Stomach (tissue), 9 donors: ENCODE results near the gene MYEOV. TPM values are rescaled to one million over a fixed set of nuclear protein-coding genes. Genes with fewer than 3 reads are reported as not detected.

Experiments
- DNase-seq, 2 donors: peaks; one replicate each; pipeline versions ENCODE4 v3.0.0 to v3.0.0-alpha.2; 2013 to 2019
- H3K27ac ChIP-seq, 5 donors: fragments of 200-600 bp in 4 of 5; sonication (generic) in 4 of 5; one replicate each; pipeline ENCODE4 v1.5.1; 2013 to 2019; ENCODE audit warnings: mild to moderate bottlenecking in 1 of 5, moderate library complexity in 1 of 5
- H3K27me3 ChIP-seq, 3 donors: fragments of 200-600 bp; sonication (generic); one replicate each; pipeline ENCODE4 v1.5.1; 2017 to 2019; ENCODE audit warnings: mixed run types in 1 of 3
- H3K36me3 ChIP-seq, 4 donors: fragments of 200-600 bp; sonication (generic); 1 replicate in 3 of 4; 2 replicates in 1 of 4; pipeline ENCODE4 v1.5.1; 2016 to 2019
- H3K4me1 ChIP-seq, 4 donors: fragments of 200-600 bp; sonication (generic); one replicate each; pipeline ENCODE4 v1.5.1; 2016 to 2019
- H3K4me3 ChIP-seq, 4 donors: fragments of 200-600 bp; sonication (generic) in 3 of 4; one replicate each; pipeline ENCODE4 v1.5.1; 2016 to 2019; ENCODE audit warnings: mild to moderate bottlenecking in 1 of 4
- H3K9me3 ChIP-seq, 4 donors: fragments of 200-600 bp; sonication (generic); one replicate each; pipeline ENCODE4 v1.5.1; 2016 to 2019
- EP300 ChIP-seq: sonication (generic); formaldehyde crosslinking; IDR thresholded peaks from one replicate; pipeline ENCODE4 v1.6.1; 2017; ENCODE audit warnings: antibody characterized with exemption
- POLR2A ChIP-seq, 4 donors: fragments of 450-650 bp; IDR thresholded peaks; one replicate each; pipeline ENCODE4 v1.6.1; 2016; ENCODE audit warnings: antibody characterized with exemption in 4 of 4, control low read depth in 2 of 4, mild to moderate bottlenecking in 1 of 4, moderate library complexity in 1 of 4
- POLR2AphosphoS5 ChIP-seq, 3 donors: sonication (generic); formaldehyde crosslinking; IDR thresholded peaks; one replicate each; pipeline ENCODE4 v1.6.1; 2016; ENCODE audit warnings: antibody characterized with exemption in 3 of 3
- WGBS, 5 donors: extraction: QIAGEN DNeasy Blood & Tissue Kit in 3 of 5; methylation state at CpG; one replicate each; pipeline versions ENCODE4 v1.1.5 to v1.1.7; 2013 to 2018; 5-methylcytosine and 5-hydroxymethylcytosine counted together
- intact Hi-C: fragments of 100-400 bp; cut with DNase I; formaldehyde crosslinking; loops from one replicate; pipeline ENCODE4 v1.15.1; 2023; ENCODE audit warnings: low total_unique reads
- polyA plus RNA-seq, 3 donors: library from polyadenylated mRNA; stranded (reverse); fragments of 200-250 nt; gene quantifications; one replicate each; pipeline ENCODE4 v1.2.3, GENCODE V29; 2013
- total RNA-seq, 5 donors: library from RNA; depleted of rRNA; stranded (reverse); fragments of >200 nt; gene quantifications; one replicate each; pipeline versions ENCODE4 v1.1.0 to v1.2.3, GENCODE V29; 2014 to 2016
- TF ChIP-seq, protein P1 (sequence below), 7 experiments: fragments of 450-650 bp in 4 of 7; fragments of 200-600 bp in 3 of 7; sonication (generic) in 3 of 7; IDR thresholded peaks; one replicate each; pipeline ENCODE4 v1.5.1; 2016 to 2019; ENCODE audit warnings: antibody characterized with exemption in 7 of 7, control low read depth in 2 of 7, mild to moderate bottlenecking in 1 of 7
- donor health status: healthy with polysubstance abuse.
- donor health status: Bipolar disorder and iron deficiency.
- donor health status: healthy.

The MYEOV gene
- total and polyA plus RNA-seq, 8 donors = 0.92 to 41.5 (median 8.5) TPM; not detected in 2

GRCh38 chr11:69283446-69283845 lies 10.5 kb upstream of the MYEOV start:
- peaks cover 0 to under 1% (median 0%) of the 10 kb centered on the region in 3 donors for H3K27me3 ChIP-seq
- H3K4me3 ChIP-seq = no peak overlapping the region
- peaks cover 1 to 11% (median 4%) of the 10 kb centered on the region in 4 donors for H3K4me1 ChIP-seq
- intact Hi-C loops = loop anchor here (10.0 kb wide), 1 partner anchor 361 kb away; the partner anchor contains the start of gene CCND1
- no peak overlapping the region for H3K27ac ChIP-seq
- DNase-seq = no peak
- peaks cover 0 to 6% (median 3%) of the 10 kb centered on the region in 4 donors for H3K9me3 ChIP-seq
- WGBS, 5 donors = 93 to 95% (median 94%) methylated on average over 10 of the region's 10 CpGs
- no peaks in the 10 kb centered on the region for H3K36me3 ChIP-seq
- TF ChIP-seq POLR2A (IDR thresholded peaks at IDR 0.05) (no peak), EP300 (no peak), POLR2AphosphoS5 (IDR thresholded peaks at IDR 0.05) (no peak)
- TF ChIP-seq, protein P1, sequence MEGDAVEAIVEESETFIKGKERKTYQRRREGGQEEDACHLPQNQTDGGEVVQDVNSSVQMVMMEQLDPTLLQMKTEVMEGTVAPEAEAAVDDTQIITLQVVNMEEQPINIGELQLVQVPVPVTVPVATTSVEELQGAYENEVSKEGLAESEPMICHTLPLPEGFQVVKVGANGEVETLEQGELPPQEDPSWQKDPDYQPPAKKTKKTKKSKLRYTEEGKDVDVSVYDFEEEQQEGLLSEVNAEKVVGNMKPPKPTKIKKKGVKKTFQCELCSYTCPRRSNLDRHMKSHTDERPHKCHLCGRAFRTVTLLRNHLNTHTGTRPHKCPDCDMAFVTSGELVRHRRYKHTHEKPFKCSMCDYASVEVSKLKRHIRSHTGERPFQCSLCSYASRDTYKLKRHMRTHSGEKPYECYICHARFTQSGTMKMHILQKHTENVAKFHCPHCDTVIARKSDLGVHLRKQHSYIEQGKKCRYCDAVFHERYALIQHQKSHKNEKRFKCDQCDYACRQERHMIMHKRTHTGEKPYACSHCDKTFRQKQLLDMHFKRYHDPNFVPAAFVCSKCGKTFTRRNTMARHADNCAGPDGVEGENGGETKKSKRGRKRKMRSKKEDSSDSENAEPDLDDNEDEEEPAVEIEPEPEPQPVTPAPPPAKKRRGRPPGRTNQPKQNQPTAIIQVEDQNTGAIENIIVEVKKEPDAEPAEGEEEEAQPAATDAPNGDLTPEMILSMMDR (IDR thresholded peaks at IDR 0.05) = no peak

- DNase-seq = no peak
- Histone ChIP-seq H3K36me3 (no peaks in the 10 kb centered on the region), H3K27me3 (peaks cover 0 to 6% (median 0%) of the 10 kb centered on the region in 3 donors), H3K9me3 (peaks cover 0 to 6% (median 3%) of the 10 kb centered on the region in 4 donors), H3K27ac (no peak overlapping the region), H3K4me3 (no peak overlapping the region), H3K4me1 (peaks cover 0 to 15% (median 5%) of the 10 kb centered on the region in 4 donors)
- WGBS, 5 donors = 88 to 96% (median 93%) methylated on average over 5 to 9 of the region's 9 CpGs
- TF ChIP-seq POLR2AphosphoS5 (IDR thresholded peaks at IDR 0.05) = no peak
- TF ChIP-seq, protein P1 (IDR thresholded peaks at IDR 0.05) = no peak
- TF ChIP-seq POLR2A (IDR thresholded peaks at IDR 0.05) = no peak
- no peak for TF ChIP-seq EP300
- intact Hi-C loops = loop anchor here (10.0 kb wide), 1 partner anchor 361 kb away; the partner anchor contains the start of gene CCND1
These were observed 9.9 kb upstream of the MYEOV start for GRCh38 chr11:69284081-69284511.

GRCh38 chr11:69285091-69285490 lies 8.9 kb upstream of the MYEOV start:
- intact Hi-C loops = loop anchor here (10.0 kb wide), 1 partner anchor 360 kb away; the partner anchor contains the start of gene CCND1
- peaks cover 0 to 17% (median 5%) of the 10 kb centered on the region in 4 donors for H3K4me1 ChIP-seq
- 96 to 97% (median 96%) methylated on average over 10 to 11 of the region's 11 CpGs for WGBS, 5 donors
- no peak overlapping the region for H3K4me3 ChIP-seq
- no peak for TF ChIP-seq POLR2AphosphoS5 (IDR thresholded peaks at IDR 0.05)
- no peak for DNase-seq
- peaks cover 0 to 6% (median 3%) of the 10 kb centered on the region in 4 donors for H3K9me3 ChIP-seq
- H3K27ac ChIP-seq = no peak overlapping the region
- no peaks in the 10 kb centered on the region for H3K36me3 ChIP-seq
- peaks cover 0 to 7% (median 0%) of the 10 kb centered on the region in 3 donors for H3K27me3 ChIP-seq

DNA sequence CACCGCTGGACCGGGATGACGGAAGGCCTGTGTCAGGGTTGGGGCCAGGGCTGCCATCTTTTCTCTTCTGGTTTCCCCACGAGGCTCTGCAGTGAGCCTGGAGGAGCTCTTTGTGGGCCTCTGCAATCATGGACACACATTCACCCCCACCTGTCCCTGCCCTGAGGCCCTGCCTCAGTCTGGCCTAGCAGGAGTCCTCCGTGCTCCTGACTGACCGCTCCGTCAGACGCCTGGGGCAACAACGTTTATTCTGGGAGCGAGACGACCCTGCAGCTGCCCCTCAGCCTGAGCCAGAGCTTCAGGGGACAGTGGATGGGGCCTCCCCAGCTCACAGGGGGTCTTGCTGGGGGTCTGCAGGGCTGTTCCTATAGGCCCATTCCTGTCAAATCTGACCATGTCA lies 8.2 kb upstream of the MYEOV start:
- intact Hi-C loops = loop anchor here (10.0 kb wide), 1 partner anchor 359 kb away; the partner anchor contains the start of gene CCND1
- Histone ChIP-seq H3K4me3 (no peak overlapping the region), H3K4me1 (peaks cover 0 to 17% (median 5%) of the 10 kb centered on the region in 4 donors), H3K9me3 (peaks cover 0 to 6% (median 3%) of the 10 kb centered on the region in 4 donors), H3K36me3 (no peaks in the 10 kb centered on the region), H3K27me3 (peaks cover 0 to 7% (median 0%) of the 10 kb centered on the region in 3 donors), H3K27ac (no peak overlapping the region)
- 77 to 93% (median 89%) methylated on average over 6 to 11 of the region's 11 CpGs for WGBS, 5 donors
- no peak for DNase-seq
- no peak for TF ChIP-seq EP300
- TF ChIP-seq, protein P1 (IDR thresholded peaks at IDR 0.05) = no peak
- no peak for TF ChIP-seq POLR2AphosphoS5 (IDR thresholded peaks at IDR 0.05)
- no peak for TF ChIP-seq POLR2A (IDR thresholded peaks at IDR 0.05)
